GM19238 (cell line): ENCODE data around the gene MVB12B.

Experiments used
- DNase-seq: peaks from one replicate; pipeline ENCODE4 v3.0.0; 2011; ENCODE audit warnings: low spot score; ENCODE audit not compliant: insufficient read length

MVB12B gene

DNA sequence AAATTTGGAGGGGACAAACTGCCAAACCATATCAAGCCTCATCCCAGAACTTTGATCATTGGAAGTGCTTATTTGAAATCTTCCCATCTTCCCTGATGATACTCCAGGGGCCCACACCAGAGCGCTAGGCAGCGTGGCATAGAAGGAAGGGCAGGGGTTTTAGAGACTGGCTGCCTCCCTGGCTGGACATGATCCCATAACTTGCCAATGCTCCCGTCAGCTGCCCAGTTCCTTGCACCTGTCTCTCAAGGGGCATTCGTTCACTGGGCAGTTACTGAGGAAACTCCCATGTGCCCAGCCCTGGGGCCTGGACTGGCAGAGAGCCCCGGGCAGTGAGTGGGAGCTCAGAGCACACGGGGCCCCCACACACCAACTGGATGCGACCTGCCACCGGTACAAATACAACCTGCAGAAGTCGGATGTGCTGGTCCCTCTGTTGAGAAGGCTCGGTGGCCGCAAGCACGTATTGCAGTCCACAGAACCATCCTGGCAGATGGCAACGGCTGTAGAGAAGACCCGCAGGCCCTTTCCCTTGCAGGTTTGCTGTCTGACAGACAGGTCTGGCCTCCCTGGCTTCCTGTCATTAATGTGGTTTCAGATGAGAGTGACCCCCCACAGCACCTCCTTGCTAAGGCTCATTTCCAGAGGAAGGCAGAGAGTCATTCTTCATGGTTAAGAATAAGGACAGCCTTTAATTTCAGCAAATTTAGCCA, 122.4 kb downstream of the MVB12B start:
- no peak for DNase-seq

DNA sequence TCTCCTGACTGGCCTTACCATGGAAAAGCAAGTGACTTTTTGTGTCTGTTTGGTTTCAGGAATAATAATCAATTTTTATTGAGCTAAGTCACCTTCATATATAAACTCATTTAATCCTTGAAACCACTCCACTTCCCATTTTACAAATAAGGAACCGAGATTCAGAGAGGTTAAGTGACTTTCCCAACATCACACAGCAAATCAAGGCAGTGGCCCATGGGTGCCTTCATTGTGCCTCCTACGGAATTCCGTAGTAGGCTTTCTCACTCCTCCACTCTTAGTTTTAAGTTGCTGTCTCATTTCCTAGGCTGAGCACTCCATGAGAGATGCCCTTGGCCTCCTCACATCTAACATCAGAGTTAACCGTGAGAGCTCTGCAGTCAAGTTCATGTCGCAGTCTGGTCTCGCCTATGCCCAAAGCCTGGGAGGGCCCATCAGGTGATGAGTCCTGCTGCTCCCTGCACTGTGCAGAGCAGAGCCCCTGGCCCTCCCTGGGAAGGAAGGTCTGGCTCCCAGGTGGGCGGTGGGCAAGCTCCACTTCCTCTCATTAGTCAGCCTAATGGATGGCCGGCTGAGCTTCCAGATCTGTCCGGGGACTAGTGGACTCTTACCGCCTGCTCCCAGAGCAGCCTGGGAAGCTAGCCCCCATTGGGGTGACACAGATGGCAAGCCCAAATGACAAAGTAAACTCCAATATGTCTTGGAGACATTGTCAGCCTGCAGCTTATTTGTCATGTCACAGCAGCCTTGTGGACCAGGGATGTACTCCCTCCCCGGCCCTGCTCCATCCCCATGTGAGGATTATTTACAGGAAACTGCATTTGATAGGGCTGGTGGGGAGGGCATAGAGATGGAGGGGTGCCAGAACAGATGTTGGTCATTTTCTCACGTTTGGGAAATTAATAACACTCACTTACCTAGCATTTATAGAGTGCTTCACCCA, 123.4 kb downstream of the MVB12B start:
- no peak for DNase-seq

DNA sequence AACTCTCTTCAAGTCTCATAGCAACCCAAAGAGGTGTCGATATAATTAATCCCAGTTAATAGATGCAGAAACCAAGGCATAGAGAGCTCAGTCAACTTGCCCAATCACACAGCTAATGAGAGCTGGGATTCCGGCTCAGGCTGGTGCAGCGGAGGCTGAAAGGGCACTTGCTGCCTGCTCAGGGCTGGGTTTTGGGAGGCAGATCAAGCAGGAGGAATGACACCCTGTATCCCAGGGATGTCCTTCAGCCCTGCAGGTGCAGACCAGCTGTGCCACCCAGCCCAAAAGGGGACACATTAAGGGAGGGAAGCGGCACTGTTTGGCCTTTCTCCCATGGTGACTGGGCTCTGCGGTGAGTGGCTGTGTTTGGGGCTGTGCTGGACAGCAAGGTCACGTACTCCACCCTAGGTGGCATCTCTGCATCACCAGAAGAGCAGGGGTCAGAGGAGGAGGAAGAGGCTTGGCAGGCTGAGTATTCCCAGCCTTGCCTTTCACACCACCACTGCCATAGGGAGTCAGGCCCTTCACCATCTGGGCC, 124.1 kb downstream of the MVB12B start:
- no peak for DNase-seq

GRCh38 chr9:126451316-126451885, 124.8 kb downstream of the MVB12B start:
- no peak for DNase-seq

DNA sequence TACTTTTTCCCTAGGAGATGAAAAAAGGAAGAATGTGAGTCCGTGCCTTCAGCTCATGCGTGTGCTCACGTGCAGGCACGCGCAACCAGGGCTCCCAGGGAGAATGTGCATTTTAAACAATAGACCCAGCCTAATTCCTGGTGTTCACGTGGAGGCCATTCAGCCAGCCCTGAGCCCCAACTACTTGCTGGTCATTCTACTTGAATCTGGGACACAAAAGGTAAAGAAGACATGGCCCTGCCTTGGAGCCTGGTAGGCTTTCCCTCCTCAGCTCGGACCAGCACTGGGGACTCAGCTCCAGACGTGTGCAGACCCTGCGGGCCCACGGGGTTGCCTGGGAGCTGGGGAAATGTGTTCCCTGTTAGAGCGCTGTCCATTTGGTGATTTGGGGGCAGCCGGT, 125.5 kb downstream of the MVB12B start:
- DNase-seq, result no peak

- no peak for DNase-seq
Measured at GRCh38 chr9:126453156-126453963, 126.7 kb downstream of the MVB12B start.

DNA sequence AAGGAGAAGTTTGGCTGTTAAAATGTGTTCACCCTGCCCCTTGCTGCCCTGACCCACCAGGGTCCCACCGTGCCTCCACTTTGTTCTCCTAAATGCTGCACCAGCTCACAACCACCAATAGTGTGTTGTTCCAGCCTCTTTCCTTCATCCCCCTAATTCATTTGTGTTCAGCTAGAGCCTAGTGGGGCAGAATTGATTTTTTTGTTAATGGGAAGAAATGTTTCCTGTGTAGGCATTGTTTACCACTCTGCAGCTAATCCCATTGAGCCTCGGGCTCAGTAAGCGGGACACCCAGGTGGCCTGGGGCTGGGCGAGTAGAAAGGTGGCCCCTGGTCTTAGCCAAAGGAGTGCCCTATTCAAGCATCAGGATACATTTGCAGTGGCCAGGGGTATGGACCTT, 127.6 kb downstream of the MVB12B start:
- DNase-seq, result no peak

DNA sequence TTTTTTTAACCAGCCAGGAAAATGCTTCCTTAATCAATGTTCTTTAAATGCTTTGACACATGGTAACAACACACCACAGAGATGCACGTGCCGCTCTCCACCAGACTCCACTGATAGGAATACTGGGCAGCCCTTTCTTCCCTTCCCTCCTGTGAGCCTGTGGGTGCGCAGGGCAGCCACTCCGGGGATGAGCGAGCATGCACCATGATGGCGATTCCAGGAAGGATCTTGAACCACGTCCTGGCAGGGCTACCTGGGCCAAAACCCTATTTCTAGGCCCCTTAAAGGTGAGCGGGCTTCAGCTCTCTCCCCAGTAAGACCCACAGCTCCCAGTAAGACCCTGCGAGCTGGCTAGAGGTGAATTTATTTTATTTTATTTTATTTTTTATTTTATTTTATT, 128.2 kb downstream of the MVB12B start:
- no peak for DNase-seq

GRCh38 chr9:126456441-126457174, 130.0 kb downstream of the MVB12B start:
- DNase-seq, result no peak

GRCh38 chr9:126457175-126457547, 130.5 kb downstream of the MVB12B start:
- DNase-seq, result no peak

- DNase-seq, result no peak
Measured at GRCh38 chr9:126457890-126458289, 131.3 kb downstream of the MVB12B start.

GRCh38 chr9:126459126-126459525, 132.5 kb downstream of the MVB12B start:
- no peak for DNase-seq

GRCh38 chr9:126459546-126459945, 132.9 kb downstream of the MVB12B start:
- no peak for DNase-seq

DNA sequence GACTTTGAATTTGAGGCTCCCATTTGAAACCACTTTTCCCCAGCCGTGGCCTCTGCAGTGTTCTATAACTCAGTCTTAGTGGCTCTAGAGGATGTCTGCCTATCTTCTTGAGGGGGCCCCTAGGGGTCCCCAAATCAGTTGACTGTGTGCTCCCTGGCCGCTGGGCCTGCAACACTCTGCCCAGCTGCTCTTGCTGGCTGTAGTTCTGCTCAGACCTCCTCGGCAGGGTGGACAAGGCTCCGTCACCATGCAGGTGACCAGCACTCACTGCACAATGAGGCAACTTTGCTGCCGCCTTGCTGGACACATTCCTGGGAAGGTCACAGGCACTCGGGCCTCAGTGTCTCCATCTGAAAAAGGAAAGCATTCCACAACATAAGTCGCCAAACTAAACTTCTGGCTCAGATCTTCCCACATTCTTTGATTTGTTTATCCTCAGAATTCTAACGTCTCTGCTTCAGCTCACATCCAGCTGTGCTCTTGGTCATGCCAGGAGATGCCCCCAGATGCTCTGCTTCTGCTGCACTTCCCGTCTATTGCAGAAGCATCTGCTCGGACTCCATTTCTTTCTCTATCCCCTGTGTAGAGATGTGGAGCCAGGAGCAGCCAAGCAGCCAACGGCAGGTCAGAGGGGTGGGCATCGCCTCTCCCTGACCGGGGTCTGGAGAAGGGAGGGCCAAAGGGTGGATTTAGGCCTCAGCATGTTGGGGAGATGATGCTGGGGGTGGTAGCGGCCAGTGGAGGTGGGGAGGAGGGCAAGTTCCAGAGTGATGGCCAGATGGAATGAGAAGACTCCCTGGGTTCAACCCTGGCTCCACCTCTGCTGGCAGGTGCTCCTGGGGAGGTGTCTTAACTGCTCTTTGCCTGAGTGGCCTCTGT, 133.6 kb downstream of the MVB12B start:
- no peak for DNase-seq

DNA sequence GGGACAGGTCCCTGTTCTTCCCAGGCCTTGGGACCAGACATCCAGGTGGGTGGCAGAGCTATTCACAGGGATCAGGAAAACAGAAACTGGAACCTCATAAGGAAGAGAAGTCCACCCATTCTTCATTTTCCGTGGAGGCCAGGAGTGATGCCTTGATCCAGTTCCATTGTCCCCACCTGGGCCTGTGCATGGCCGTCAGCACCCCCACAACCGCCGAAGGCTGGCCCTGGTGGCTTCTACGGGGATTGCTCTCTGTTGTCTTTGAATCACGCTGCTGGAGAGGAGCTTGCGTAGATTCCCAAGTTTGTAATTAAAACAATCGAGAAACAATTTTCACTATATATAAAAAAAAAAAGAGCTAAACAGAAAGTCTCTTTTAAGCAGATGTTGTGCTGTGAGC, 134.4 kb downstream of the MVB12B start:
- DNase-seq, result no peak

- no peak for DNase-seq
Measured at GRCh38 chr9:126461608-126462007, 135.0 kb downstream of the MVB12B start.

DNA sequence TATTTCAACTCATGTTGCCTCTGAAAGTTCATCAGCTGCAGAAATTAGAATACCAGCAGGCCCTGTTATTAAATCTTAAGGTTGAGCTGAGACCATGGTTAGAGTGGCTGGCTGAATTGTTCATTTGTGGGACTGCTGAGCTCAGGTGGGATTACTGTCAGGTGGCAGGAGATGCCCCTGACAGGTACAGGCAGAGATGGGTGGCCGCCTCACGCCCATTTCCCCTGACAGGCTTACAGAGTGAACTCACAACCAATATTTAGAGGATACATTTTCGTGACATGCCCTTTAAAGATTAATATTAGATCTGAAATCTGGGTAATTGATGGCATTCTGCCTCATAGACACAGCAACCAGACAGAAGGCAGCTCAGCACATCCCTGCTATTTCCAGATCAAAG, 136.0 kb downstream of the MVB12B start:
- no peak for DNase-seq

DNA sequence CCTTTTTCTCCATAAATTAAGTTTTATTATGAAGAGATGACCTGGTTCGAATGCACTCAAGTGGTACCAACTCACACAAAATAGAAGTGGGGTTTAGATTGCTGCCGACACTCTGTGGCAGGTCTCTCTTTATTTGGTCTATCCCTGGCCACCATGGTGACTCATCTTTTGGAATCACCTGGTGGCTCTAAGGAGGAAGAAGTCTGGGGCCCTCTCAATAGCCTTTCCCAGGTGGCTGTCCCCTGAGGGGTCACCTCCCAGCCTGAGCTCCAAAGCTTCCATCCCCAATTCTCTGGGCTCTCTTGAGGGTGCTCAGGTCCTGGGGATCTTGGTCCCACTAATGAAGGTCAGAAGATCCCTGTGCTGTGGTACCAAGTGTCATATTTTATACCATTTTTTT, 136.8 kb downstream of the MVB12B start:
- DNase-seq, result no peak

- DNase-seq, result no peak
Measured at GRCh38 chr9:126464694-126465441, 138.2 kb downstream of the MVB12B start.
